ENCODE data around the gene LORICRIN.

LORICRIN gene

GRCh38 chr1:153307221-153307600 lies 47.7 kb downstream of the LORICRIN start:
- DNase-seq = no peak

- DNase-seq = no peak
These were observed 49.1 kb downstream of the LORICRIN start for GRCh38 chr1:153308540-153308939.

- DNase-seq = no peak
These were observed 50.0 kb downstream of the LORICRIN start for GRCh38 chr1:153309441-153309840.

GRCh38 chr1:153310526-153310925 lies 51.0 kb downstream of the LORICRIN start:
- no peak for DNase-seq
